GM18526 (cell line): ENCODE data around the gene ATG16L1.

Source experiments
- POLR2A ChIP-seq: IDR thresholded peaks from 3 replicates; pipeline ENCODE4 v1.6.1; 2011; ENCODE audit not compliant: insufficient read length; ENCODE audit errors: extremely low read depth

ATG16L1 gene

DNA sequence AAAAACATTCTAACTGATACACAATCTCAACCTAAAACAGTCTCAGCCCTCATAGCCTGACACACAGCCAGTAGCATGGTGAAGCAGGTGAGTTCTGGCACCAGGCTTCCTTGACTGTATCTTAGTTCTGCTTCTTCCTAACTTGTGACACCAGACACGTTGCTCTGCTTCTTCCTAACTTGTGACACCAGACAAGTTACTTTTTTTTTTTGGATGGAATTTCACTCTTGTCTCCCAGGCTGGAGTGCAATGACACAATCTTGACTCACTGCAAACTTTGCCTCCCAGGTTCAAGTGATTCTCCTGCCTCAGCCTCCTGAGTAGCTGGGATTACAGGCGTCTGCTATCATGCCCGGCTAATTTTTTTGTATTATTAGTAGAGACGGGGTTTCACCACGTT lies 6.7 kb upstream of the ATG16L1 start:
- TF ChIP-seq POLR2A = no peak

DNA sequence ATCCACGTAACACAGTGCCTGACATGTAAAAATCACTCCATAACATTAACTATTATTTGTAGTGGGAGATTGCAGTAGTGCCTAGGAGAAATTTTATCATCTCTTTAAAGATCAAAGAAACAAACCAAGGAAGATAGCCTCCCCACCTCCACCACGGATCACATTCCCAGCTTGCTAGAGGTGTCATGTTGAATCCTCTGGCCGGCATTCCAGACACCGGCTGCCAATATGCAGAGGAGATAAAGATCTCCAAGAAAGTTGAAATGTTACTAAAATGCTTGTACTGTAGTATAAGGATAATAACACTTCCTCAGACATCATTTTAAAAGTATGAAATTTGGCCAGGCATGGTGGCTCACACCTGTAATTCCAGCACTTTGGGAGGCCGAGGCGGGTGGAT lies 6.1 kb upstream of the ATG16L1 start:
- TF ChIP-seq POLR2A = no peak

DNA sequence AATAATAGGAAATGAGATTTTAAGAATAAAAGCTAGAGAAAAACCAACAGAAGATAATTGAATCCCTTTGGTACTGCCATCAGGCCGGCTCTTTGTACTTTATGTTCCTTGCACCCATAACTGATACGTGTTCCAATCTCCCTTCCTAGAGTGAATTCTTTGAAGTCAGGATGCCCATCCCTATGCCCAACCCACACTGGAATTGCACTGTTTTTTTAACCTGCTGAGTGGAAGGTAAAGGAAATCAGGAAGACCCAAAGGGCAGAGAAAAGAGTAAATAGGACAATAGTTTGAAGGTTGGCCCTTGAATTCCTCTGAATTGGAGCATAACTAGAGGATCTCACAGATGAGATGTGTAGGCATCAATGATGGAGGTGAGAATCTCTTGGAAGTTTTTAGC lies 4.4 kb upstream of the ATG16L1 start:
- no peak for TF ChIP-seq POLR2A

DNA sequence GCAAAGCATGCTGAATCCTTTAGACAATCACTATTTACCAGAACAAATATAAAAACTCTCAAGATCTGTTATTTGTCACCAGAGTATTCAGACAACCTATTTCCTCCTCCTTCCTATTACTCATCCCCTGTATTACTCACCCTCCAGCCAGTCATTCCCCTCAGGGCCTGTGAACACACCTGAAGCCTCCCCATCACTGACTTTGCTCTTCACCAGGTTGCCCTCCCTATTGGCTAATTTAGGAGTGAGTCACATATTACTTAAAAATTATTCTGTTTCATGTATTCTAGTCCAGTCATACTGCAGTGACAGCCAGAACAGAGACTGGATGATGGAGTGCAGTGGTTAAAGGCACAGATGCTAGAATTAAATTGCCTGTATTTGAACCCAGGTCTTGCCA lies 3.7 kb upstream of the ATG16L1 start:
- no peak for TF ChIP-seq POLR2A

DNA sequence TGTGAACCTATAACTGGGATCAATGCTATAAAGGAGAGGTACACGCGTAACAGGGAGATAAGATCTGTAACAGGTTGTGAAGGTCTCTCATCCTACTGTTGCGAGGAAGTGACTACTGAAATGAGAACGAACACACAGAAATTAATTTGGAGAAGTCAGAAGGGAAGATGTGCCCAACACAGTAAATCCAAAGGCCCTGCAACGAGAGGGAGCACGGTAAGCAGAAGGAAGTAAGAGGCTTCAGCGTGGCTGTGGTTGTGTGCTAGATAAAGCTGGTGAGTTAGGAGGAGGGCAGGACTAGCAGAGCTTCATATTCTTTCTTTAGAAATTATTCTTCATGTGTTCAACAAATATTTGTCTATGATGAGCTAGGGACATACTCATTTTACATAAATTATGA lies 2.5 kb upstream of the ATG16L1 start:
- TF ChIP-seq POLR2A = no peak

DNA sequence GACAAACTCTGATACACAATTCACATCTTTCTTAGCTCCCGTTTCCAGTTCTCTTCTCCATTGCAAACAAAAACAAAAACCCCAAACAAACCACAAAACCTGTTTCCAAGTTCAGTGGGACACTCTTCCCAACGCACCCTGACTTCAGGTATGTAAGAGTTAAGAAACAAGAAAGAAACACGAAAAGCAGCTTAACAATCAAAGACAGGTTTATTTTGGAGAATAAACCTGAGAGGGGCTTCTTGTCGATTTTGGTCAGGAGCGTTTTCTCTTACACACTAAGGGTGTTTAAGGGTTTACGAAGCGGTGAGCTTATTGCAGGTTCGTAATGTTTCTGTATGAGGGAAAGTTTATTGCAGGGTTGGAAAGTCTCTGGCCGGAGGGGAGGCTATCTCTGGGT lies 905 bp upstream of the ATG16L1 start:
- no peak for TF ChIP-seq POLR2A

DNA sequence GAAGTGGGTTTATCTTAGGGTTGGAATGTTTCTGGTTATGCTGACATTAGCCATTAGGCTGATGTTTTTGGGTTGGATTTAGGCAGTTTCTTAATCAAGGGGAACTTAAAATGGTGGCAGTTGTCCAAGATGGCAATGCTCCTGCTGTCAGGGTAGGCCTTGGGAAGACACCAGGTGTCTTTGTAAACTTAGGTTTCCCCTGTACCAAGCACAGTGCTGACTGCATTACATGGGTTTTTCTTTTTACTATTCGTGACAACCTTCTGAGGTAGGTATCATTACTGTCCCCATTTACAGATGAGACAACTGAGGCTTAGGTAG lies 528 bp upstream of the ATG16L1 start:
- no peak for TF ChIP-seq POLR2A

DNA sequence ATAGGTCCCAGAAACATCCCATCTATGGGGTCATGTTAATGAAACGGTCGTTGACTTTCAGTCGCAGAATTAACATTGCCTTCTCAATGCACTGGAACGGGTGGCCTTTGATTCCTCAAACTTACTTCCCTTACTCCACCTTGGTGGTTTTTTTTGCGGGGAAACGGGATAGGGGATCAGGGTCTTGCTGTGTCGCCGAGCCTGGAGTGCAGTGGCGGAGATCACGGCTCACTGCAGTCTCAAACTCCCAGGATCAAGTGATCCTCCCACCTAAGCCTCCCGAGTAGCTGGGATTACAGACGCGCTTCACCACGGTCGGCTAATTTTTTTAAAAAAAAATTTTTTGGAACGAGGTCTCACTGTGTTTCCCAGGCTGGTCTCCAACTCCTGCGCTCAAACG lies 754 bp downstream of the ATG16L1 start:
- TF ChIP-seq POLR2A = no peak

DNA sequence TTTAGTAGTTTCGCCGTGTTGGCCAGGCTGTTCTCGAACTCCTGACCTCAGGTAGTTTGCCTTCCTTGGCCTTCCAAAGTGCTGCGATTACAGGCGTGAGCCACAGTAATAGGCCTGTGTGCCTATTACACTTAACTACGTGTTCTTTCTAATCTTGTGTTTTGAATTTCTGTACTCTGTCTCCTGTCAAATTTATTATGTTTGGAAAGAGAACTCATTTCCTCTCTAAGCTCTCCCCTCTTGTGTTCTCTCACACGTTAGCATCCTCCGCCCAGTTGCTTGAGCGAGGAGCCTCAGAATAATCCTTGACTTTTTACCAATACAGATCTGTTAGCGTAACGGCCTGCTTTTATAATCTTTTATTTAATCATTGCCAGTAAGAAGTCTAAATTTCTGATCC lies 3.7 kb downstream of the ATG16L1 start:
- TF ChIP-seq POLR2A = no peak

DNA sequence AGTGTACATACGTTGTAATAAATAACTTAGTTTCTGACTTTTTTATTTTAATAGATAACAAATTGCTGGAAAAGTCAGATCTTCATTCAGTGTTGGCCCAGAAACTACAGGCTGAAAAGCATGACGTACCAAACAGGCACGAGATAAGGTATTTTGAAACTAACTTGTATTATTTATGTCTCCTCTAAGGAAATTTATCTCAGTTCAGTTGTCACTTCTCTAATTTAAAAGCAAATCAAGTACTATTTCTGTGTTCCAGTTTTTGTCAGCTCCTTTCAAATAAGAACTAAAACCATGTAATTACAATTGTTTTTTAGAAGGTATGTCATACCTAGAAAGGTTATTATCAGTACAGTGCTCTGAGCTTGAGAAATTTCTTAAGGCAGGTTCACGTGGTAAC lies 4.6 kb downstream of the ATG16L1 start:
- no peak for TF ChIP-seq POLR2A

DNA sequence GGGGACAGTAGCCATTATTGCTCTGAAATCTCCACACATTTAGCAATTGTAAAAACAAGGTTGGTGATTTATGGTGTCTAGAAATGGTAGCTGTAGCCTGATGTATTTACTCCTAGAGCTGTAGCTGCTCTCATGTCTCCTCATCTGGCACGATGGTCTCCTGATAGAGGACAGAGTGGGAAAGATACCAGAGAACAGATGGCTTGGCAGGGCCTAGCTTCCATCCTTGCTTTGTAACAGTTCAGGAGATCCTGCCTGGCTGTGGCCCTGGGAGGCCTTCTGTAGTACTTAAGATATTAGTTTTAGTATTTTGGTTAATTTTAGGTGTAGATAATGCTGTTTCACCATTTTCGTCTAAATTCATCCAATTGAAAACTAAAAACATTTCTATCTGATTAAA lies 6.7 kb downstream of the ATG16L1 start:
- no peak for TF ChIP-seq POLR2A

DNA sequence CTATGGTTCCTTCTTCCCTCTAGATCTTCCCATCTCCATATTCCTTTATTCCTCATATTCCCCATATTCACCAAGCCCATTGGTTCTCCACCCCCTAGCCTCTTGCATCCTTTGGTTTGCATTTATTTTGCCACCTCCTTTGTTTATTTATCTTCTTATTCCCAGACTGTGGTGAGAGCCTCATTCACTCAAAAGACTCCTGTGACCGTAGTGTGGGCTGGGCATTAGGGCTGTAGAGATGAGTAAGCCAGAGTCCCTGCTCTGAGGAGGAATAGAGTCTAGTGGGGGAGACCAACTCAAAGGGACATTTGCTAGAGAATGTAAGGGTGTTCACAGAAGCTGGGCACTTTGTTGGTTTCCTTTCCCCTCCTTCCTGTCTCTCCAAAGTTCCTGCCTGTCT lies 8.3 kb downstream of the ATG16L1 start:
- no peak for TF ChIP-seq POLR2A

DNA sequence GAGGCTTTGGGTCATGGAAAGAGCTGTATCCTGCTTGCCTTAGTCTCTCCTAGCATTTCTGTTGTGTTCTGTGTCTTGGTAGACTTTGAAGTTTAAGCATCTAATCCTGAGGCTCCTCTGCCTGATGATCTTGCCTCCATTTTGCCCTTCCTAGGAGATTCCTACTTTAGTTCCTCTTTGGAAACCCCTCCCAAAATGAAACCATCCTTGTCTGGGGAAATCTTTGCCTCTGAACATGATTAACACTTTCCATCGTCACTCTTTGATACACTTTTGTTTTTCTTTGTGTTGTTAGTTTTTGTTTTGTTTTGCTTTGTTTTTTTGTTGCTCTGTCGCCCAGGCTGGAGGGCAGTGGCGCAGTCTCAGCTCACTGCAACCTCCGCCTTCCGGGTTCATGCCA lies 9.2 kb downstream of the ATG16L1 start:
- no peak for TF ChIP-seq POLR2A

DNA sequence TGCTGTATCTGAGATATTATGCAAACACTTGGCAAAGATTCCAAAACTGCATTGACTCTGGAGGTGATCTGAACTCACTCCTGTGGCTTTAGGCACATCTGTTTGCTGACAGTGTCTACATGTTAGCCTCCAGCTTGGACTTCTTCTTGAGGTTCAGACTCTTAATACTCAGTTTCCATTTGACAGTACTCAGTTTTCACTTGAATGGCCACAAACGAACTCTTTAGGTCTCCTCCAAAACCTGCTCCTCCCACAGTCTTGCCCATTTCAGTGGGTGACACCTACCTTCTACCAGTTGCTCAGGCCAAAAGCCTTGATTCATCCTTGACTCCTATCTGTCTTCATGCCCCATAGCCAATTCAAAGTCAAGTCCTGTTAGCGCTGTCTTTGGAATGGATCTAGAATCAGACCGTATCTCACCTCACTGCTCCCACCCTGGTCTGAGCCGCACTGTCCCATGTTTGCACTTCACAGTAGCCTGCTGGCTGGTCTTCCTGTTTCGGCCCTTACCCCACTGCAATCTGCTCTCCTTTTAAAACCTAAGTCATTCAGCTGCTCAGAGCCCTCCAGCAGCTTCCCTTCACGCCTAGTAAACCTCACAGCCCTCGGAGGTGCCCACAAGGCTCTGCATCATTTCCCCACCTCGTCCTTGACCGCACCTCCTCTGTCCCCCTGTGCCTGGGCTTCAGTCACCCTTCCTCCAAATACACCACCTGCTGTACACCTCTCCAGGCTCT lies 10.5 kb downstream of the ATG16L1 start:
- no peak for TF ChIP-seq POLR2A

DNA sequence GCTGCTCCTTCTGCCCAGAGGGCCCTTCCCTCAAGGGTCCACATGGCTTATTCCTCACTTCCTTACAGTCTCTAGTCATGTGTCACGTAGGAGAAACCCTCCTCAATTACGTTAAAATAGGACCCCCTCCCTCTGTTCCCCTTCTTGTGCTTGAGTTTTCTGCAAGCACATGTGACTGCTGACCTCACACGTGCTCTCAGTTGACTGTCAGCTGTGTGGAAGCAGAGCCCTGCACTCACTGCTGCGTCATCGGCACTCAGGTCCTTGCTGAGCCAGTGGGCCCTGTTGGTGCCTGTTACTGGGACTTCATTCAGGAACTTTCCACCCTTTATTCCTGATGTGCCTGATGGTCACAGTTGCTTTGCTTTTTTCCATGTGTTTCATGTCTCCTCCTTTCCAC lies 11.1 kb downstream of the ATG16L1 start:
- no peak for TF ChIP-seq POLR2A

DNA sequence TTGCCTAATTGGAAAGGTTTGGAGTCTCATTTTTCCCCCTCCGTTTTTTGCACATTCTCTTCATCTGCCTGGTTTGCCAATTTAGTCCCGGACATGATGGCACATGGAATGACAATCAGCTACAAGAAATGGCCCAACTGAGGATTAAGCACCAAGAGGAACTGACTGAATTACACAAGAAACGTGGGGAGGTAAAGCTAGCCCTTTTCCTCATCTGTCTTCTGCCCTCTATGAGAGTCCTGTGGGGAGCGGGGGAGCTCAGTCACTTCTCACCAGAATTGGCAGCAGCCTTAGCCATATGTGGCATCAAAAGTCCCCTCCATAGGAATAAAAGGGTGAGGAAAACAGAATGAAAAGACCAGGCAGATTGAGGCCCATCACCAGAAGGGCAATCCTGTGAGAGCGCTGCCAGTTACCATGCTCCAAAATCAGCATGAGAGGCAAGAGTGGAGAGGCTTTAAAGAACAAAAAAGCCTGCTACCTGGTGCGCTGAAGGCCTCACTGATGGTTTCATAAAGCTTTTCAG lies 11.6 kb downstream of the ATG16L1 start:
- TF ChIP-seq POLR2A = no peak

DNA sequence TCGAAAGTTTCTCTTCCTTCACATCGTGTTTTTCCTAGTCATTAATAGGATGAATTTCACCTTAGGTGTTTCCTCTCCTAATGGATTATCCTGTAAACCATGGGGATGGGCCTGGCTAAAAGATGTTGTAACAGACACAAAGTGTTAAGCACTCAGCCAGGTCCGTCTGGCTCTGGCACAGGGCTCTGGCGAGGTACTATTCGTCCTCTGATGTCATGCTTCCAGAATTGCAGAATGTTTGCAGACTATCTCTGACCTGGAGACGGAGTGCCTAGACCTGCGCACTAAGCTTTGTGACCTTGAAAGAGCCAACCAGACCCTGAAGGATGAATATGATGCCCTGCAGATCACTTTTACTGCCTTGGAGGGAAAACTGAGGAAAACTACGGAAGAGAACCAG lies 13.2 kb downstream of the ATG16L1 start:
- no peak for TF ChIP-seq POLR2A
